IPS-18c (cell line): ENCODE data around the gene SMPD2.

Source experiments
- H3K4me3 ChIP-seq: 2 replicates; pipeline ENCODE4 v1.7.0; 2013; ENCODE audit warnings: low read depth, mild to moderate bottlenecking, low read length, moderate library complexity; ENCODE audit not compliant: insufficient read depth
- H3K9me3 ChIP-seq: one replicate; pipeline ENCODE4 v1.6.1; 2013; ENCODE audit warnings: mild to moderate bottlenecking, low read length, moderate library complexity; ENCODE audit not compliant: control insufficient read depth, insufficient read depth

The SMPD2 gene, protein sequence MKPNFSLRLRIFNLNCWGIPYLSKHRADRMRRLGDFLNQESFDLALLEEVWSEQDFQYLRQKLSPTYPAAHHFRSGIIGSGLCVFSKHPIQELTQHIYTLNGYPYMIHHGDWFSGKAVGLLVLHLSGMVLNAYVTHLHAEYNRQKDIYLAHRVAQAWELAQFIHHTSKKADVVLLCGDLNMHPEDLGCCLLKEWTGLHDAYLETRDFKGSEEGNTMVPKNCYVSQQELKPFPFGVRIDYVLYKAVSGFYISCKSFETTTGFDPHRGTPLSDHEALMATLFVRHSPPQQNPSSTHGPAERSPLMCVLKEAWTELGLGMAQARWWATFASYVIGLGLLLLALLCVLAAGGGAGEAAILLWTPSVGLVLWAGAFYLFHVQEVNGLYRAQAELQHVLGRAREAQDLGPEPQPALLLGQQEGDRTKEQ

DNA sequence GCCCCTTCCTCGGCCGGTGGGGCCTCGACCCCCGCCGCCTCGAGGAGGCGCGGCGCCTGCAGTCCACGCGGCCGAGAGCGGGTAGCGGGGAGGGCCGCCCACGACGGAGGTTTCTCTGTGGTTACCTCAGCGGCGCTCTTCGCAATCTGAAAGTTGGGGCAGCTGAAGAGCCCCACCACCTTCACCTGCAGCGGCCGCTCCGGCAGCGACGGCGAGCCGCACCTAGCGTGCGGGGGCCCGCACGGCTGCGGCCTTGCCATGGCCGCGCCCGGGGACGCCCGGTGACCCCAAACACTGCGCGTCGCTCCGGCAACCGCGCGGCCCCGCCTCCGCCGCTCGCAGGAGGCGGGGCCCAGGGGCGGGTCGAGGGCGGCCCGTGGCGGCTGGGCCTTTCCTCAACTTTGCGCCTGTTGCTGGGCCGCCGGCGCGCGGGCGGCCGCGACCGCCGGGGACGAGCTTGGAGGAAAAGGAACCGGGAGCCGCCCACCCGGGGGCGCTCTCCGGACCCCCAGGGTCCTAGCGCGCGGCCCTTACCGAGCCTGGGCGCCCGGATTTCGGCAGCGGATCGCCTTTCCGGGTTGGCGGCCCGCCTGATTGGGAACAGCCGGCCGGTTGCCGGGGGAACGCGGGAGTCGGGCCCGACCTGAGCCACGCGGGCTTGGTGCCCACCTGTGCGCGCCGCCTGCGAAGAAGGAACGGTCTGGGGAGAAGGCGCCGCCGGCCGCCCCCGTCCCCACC is at the start of gene SMPD2, which contains the start of gene PPIL6:
SMPD2 (plus strand) TSS at position 394 of the 738 bp plus-strand sequence. CDS start 398 bp downstream, outside the sequence.
PPIL6 (minus strand) TSS at position 298 of the 738 bp plus-strand sequence; CDS start at position 260, 38 bp downstream.
- no peaks in the 10 kb centered on the region for H3K9me3 ChIP-seq
- H3K4me3 ChIP-seq, result peak within 1 kb of the TSS; percentile 96

DNA sequence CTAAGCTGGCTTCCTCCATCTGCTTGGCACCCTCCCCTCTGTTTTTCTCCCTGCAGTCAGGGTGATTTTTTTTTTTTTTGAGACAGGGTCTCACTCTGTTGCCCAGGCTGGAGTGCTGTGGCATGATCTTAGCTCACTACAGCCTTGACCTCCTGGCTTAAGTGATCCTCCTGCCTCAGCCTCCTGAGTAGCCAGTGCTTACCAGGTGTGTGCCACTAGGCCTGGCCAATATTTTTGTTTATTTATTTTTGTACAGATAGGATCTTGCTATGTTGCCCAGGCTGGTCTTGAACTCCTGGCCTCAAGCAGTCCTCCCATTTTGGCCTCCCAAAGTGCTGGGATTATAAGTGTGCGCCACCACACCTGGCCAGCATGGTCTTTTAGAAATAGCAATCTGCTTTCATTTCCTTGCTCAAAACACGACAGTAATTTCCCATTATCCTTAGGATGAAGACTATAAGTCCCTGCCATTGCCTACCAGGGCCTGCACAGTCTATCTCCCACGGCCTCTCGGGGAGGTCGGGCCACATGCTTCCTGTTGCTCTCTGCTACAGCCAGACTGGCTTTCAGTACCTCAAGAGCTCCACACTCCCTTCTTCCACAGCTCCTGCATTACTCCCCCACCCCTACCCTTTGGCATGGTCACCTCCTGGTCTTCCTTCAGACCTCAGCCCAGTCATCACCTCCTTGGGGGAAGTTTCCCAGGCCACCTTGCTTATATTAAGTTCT is 47.2 kb upstream of the SMPD2 start:
- Histone ChIP-seq H3K9me3 (no peaks in the 10 kb centered on the region), H3K4me3 (no peak overlapping the region)

DNA sequence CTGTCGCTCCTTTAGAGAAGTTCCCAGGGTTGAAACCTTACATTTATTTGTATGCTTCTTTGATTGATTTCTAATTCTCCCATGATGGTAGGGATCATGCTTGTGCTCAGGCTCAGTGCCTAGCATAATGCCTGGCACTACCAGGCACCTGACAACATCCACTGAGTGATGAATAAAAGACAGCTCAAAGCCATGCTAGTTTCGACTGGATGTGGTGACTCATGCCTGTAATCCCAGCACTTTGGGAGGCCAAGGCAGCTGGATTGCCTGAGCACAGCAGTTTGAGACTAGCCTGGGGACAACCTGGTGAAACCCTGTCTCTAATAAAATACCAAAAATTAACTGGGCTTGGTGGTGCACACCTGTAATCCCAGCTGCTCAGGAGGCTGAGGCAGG is 46.6 kb upstream of the SMPD2 start:
- Histone ChIP-seq H3K4me3 (no peak overlapping the region), H3K9me3 (no peaks in the 10 kb centered on the region)

DNA sequence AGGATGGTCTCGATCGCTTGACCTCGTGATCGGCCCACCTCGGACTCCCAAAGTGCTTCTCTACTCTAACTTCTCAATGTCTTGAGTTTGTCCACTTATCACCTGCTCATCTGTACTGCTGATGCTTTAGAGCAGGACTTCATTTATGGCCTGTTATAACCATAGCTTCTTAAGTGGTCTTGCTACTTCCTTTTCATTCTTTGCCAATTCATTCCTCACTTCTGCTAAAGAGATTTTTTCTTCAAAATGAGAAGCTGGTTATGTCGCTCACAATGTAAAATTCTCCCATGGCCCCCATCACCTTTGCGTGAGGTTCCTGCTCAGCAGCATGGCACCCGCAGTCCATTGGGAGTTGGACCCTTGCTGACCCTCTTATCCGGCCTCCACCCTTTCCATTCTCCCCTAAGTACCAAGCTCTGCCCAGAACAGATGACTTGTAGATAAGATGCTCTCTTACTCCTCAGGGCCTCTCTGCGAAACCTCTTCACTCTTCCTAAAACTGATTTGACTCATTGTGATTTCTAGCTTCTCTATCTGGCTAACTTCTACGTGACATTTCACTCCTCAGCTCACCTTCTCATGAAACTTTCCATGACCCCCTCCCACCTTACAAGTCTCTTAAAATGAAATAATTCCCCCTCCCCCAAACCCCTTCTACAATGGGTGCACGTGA is 44.3 kb upstream of the SMPD2 start:
- H3K4me3 ChIP-seq, result no peak overlapping the region

DNA sequence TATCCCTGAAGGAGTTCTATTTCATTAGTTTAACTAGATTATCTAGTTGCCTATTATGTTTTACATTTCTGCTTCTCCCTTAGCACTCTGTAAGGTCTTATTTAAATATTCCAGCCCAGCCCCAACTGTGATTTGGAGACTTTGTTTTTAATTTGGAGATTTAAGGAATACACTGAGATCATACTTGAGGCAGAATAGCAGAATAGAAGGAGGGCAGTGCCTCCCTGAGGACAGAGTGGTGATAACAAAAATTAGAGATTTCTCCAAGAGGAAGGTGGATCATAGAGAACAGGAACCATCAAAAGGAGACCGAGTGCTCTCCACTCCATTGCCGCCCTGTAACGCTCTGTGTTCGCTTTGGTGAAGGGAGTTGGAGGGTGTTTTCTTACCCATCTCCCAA is 43.5 kb upstream of the SMPD2 start:
- Histone ChIP-seq H3K4me3 (no peak overlapping the region), H3K9me3 (no peaks in the 10 kb centered on the region)

More for the DNA sequence above, 44.3 kb upstream of the SMPD2 start:
- H3K9me3 ChIP-seq, result no peaks in the 10 kb centered on the region

DNA sequence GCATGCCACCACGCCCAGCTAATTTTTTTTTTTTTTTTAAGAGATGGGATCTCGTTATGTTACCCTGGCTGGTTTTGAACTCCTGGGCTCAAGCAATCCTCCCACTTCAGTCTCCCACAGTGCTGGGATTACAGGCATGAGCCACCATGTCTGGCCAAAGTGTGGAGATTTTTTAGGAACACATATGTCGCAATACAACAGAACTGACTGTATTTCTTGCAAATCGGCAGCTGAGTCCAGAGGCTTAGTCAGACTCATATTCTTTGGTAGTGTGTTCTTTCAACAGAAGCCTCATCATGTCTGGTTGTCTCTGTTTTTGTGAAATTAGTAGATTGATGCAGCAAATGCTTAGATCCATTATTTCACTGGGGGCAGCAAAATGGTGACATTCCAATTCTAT is 34.3 kb upstream of the SMPD2 start:
- H3K9me3 ChIP-seq, result no peaks in the 10 kb centered on the region
- no peak overlapping the region for H3K4me3 ChIP-seq

DNA sequence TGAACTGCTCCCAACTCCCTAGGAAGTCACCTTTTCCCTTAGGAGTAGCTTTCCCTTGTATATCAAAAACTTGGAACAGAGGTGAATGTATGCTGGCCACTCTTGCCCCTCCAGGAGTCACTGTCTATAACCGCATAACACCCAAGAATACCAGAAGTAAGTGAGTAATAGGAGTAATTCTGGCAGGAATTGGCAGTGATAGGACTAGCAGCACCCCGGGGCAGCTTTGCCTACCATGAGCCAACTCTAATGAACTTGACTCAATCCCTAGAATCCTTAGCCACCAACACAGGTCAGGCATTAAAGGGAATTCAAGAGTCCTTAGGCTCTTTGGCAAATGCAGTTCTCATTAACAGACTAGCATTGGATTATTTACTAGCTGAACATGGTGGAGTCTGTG is 29.5 kb upstream of the SMPD2 start:
- H3K4me3 ChIP-seq, result no peak overlapping the region
- no peaks in the 10 kb centered on the region for H3K9me3 ChIP-seq

DNA sequence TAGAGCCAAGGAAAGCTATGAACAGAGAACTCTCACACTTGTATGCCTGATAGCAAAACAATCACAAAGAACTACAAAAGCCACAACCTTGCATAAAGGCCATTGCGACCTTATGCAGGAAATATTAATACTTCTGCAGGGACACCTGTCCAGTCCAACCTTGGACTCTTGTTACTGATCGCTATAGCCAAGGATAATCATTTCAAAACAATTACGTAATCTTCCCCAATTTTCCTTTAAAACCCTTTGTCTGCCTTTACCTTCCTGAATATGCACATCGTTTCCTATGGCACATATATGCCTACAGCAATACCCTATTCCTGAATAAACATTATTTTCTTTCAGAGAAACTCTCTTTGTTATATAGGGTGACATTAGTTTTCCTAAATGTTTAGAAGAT is 22.9 kb upstream of the SMPD2 start:
- no peaks in the 10 kb centered on the region for H3K9me3 ChIP-seq
- no peak overlapping the region for H3K4me3 ChIP-seq

DNA sequence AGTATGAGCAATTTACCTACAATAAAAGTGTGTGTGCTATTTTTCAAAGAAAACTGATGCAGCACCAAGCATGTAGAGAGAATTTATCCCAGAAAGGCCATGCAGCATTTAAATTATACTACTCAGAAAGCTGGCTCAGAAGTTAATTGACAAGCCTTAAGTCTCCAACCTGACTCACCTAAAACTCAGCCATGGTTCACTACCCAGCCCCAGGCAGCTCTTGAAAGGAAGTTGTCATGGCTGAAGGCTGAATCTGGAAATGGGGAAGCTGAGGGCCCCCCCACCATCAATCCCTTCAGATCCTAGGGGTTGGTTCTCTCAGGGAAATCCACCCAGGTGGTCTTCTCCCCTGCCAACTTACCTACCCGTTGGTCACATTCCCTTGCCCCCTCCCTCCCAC is 19.8 kb upstream of the SMPD2 start:
- H3K4me3 ChIP-seq, result no peak overlapping the region
- H3K9me3 ChIP-seq, result no peaks in the 10 kb centered on the region

DNA sequence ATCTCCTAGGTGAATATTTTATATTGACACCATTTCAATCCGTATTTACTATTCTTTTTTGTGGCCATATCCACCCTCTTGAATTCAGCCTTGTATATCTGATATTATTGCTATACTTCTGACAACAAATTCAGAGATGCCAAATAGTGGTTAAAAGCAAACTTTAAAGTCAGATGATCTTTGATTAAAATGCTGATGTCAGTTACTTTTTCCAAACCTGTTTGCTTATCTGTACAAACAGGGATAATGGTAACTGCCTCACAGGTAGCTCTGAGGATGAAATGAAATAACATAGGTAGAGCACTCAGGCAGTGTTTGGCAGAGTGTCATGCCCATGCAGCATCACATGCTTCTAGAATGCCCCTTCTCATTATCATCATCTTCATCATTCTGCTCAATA is 19.3 kb upstream of the SMPD2 start:
- H3K4me3 ChIP-seq, result no peak overlapping the region

DNA sequence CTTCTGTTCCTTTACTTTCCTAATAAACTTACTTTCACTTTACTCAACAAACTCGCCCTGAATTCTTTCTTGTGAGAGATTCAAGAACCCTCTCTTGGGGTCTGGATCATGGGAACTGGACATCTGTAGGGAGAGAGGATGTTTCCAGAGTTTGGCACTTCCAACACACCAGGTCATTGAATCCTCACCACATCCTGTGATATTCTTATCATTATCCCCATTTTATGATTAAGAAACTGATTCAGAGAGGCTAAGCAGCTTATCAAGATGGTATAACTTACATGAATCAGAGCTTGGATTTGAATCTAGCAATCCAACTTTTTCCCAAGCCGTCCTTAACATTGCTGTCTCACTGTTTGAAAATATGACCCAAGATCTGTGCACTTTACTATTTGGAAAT is 15.6 kb upstream of the SMPD2 start:
- H3K9me3 ChIP-seq, result no peaks in the 10 kb centered on the region

More for the DNA sequence above, 19.3 kb upstream of the SMPD2 start:
- H3K9me3 ChIP-seq, result no peaks in the 10 kb centered on the region

DNA sequence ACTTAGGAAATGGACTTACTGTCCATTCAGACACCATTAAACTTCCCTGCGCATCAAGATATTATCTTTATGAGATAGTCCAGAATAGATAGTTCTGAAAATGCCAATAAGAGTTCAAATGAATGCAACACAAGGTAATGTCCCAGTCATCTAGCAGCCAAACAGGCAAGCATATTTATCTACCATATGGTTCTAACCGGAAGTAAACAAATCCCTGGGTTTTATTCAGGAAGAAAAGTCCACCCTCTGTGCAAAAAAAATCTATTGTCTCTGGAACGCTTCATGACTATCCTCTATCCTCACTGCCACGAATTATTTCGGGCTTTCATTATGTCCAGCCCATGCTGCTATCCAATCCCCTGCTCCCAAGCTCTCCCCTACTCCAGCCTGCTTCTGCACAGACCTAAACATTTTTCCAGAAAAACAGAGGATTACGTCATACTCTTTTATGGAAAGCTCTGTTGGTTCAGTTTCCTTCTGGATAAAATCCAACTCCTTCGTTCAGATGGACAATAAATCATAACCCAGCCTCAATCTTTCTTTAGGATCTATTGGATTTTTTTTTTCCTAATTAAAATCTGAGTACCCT is 11.5 kb upstream of the SMPD2 start:
- Histone ChIP-seq H3K9me3 (no peaks in the 10 kb centered on the region), H3K4me3 (no peak overlapping the region)

More for the DNA sequence above, 15.6 kb upstream of the SMPD2 start:
- H3K4me3 ChIP-seq, result no peak overlapping the region

DNA sequence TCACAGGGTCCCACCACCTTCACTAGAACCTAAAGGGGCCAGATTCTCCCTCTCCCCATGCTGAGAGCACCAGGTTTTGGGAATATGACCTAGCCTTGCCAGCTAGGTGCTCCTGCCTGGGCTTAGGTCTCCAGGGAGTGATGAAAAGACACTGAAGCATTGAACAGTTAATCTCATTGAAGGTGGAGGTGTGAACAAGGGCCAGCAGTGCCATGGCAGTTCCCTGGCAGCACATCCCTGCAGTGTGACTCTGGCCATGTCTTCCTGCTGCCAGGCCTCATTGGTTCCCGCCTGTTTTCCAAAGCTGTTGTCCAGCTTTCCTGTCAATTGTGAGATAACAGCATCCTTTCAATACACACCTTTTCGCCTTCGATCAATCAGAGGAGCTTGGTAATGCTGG is 11.0 kb upstream of the SMPD2 start:
- Histone ChIP-seq H3K9me3 (no peaks in the 10 kb centered on the region), H3K4me3 (no peak overlapping the region)

DNA sequence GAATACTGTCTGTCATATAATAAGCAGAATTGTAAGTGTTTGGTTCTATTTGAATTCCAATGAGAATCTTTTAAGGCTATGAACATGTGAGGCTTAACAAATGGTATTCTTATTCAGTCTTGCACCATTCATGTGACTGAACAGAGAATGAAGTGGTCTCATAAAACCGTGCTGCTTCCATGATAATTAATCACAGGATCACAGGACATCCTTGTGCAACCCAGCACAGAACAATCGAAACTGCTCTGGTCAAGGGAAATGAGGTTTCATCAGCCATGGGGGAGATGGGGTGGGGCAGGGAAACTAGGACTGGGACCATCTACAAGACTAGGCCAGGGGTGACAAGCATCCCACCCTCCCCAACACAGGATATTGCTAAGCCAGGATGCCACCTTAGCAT is 6.1 kb upstream of the SMPD2 start:
- H3K4me3 ChIP-seq, result no peak overlapping the region
- no peaks in the 10 kb centered on the region for H3K9me3 ChIP-seq

DNA sequence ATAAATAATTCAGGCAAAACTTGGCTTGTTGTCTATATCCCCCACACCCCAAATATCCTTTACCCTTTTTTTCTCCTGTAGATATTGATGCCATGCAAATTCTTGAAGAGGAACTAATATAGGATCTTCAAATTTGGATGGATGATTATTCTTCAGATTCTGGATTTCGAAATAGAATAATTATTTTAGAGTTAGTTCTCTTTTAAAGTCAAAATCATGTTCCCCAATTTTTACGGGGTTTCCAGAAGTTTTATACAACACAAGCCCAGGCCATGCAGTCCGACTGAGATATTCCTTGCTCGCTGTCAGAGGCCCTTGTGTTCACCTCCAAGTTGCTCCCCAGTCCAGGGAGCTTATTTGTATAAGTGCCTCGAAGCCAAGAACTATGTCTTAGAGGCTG is 4.5 kb upstream of the SMPD2 start:
- Histone ChIP-seq H3K9me3 (no peaks in the 10 kb centered on the region), H3K4me3 (no peak overlapping the region)

DNA sequence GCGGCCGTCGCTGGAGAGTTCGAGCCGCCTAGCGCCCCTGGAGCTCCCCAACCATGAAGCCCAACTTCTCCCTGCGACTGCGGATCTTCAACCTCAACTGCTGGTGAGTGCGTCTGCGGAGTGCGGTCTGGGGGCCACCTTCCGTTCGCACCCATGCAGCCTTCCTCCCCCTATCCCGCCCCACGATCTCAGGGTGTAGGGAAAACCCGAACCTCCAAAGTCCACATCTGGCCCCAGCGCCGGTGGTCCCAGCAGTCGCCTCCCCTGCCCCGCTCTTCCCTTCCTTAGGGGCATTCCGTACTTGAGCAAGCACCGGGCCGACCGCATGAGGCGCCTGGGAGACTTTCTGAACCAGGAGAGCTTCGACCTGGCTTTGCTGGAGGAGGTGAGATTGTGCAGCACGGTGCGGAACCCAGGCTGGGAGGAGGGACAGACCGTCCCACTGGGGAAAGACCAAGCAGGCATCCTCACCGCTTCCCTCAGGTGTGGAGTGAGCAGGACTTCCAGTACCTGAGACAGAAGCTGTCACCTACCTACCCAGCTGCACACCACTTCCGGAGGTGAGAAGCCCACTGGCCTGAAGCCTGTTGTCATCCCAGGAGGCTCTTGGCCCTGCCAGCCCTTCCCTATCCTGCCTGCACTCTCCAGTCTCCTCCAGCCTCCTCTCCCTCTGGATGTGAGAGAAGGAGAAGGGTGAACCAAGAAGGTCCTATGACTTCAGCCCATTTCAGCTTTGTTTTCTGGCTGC is 719 bp downstream of the SMPD2 start:
- Histone ChIP-seq H3K4me3 (peak overlapping the region; percentile 96), H3K9me3 (no peaks in the 10 kb centered on the region)
